Stimulated activated CD8-positive, alpha-beta memory T cell treated with anti-CD3 and anti-CD28 coated beads, Interleukin-15, amount 100 ng/mL, for 4 hours (primary cell): ENCODE measurements around the gene PAX8.

ENCODE experiments used
- DNase-seq, 2 donors: peaks; one replicate each; pipeline ENCODE4 v3.0.0-alpha.2; 2020; ENCODE audit warnings: low read depth in 2 of 2

The PAX8 gene

DNA sequence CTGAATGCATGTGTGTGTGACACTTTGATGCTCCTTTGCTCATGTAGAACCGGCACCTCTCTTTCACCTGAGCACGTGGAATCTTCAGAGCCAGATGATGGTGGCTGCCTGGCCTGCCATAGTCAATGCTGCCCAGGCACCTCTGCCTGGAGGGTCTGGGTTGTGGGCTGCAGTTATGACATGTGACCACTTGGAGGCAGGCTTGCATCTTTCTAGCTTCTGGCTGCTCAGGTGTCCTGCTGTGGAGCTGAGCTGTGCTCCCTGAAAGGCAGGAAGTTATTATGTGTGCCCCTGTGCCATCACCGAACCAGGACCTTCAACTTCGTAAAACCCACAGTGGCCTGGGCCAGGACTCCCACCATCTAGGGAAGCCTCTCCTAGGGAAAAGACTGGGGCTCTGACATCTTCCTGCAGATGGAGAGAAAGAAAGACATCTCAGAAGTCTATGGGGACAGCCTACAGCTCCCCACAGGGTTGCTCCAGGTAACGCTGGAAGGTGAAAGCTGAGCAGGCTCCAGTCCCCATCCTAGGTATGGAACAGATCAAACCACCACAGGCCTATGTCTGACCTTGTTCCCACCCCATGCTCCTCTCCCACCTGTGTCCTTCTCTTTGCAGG is 74.7 kb downstream of the PAX8 start:
- peak; percentile 44 to 47 for DNase-seq

DNA sequence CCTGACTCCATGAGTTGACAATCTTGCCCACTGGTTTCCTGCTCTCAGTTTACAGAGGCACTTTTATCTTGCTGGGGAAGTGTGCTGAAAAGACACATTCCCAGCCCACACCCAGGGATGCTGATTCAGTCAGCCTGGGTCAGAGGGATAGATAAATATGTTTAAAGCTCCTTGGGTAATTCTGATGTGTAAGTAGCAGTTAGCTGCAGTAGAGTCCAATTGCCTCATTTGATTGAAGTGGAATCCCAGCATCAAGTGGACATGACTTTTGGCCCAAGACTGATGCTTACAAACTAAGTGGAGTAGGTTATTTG is 75.5 kb downstream of the PAX8 start:
- no peak for DNase-seq

DNA sequence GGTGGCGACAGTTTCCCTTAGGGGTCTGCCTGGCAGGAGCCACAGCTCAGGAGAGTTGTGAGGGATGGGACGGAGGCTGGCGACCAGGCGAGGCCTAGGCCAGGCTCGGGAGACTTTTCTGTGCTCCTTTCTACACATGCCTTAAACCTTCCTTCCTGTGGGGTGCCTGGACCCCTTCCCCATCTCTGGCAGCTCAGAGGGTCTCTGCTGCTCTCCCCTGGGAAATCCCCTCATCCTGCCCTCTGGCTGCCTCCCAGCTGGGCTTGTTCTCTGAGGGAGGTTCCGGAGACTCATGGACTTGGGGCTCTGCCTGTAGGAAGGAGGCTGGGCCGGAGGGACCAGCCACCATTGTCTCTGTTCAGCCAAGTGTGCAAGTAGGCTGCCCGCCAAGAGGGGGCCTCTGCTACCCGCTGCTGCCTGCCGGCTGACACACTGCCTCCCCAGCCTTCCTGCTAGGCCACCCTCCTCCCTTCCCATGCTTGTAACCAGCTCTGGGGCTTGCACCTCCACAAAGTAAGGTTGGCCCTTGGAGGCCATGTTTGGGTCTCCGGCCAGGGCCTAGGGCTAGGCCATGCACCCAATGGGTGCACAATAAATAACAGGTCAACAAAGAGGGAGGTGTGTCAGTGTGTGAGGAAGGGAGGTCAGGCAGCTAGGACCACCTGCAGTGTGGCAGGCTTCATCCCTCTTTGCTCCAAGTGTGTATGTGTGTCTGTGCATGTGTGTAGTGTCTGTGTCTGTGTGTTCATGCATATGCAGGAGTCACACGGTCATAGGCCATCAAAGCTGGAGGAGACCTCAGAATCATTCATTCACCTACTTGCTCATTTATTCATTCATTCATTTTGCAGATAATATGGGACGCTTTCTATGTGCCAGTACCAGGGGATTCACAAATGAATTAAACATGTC is 76.2 kb downstream of the PAX8 start:
- no peak for DNase-seq

DNA sequence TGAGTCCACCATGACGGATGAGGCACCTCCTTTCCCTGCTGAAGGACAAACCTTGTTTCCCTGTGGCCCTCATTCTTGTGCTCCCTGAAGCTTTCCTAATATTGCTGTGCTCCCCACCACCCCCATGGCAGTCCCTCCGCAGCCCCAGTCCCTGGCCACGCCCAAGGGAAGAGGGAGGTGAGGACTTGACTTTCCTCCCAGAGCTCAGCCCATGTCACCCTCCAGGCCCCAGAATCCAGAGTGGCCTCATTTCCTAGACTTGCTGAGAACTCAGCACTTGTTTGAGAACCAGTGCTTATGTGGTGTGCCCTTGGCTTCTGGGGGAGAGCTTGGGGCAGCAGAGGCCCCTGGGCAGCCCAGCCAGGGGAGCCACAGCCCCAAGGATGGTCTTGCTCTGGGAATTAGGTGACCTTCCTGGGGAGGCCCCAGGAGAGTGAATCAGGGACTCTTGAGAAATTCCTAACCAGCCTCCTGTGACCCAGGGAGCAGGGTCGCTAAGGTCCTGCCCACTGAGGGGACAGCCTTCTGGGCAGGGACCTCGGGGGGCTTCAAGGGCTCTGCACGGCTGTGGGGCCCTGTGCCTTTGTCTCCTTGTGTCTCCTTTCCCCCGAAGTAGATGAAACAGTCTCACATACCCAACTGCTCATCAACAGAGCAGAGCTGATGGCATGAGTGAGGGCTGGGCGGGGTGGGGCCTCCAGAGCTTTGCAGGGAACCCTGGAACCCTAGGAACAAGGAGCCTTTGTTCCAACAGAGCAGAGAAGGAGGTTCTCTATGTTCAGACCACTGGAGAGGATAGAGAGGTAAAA is 77.0 kb downstream of the PAX8 start:
- no peak for DNase-seq

DNA sequence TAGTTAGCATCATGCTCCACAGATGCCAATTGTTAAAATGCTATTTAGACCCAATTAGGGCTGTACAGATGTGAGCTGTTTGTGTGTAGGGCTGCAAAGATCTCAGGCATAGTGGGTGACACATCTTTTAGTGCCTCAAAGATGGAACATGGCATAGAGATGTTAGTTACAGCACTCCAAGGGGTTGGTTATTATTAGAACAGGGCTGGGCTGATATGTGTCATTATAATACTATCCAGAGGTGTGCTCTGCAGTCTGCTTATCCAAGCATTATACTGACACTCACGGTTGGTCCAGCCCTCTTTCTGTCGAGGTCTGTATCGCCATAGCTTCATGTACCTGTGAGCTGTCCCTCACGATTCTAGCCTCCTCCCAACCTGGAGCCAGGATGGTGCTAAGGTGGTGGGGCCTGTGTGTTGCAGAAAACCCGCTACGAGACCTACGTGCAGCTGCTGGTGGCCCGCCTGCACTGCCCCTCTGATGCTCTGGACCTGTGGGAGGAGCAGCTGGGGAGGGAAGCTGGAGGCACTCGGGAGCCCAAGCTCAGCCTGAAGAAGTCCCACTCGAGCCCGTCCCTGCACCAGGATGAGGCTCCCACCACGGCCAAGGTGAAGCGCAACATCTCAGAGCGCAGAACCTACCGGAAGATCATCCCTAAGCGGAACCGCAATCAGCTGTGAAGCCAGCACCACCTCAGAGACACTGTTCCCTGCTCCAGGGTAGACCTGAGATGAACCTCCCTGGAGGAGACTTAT is 77.8 kb downstream of the PAX8 start:
- DNase-seq, result no peak

DNA sequence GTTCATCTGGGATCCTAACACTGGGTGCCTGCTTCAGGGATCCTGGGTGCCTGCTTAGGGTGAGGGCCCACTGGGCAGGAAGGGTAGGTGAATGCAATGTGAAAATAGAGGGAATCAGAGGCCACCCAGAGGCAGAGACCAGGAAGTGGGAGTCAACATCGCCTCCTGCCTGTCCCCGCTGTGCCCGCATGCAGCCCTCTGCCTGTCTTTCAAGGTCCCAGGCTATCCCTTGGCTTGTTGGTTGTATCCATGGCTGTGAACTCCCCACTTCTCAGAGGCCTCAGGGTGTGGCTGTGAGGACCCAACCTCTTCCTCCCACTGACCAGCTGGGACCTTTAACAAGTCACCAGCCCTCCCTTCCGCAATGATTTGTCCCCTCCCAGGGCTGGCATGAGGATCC is 78.5 kb downstream of the PAX8 start:
- DNase-seq, result no peak

DNA sequence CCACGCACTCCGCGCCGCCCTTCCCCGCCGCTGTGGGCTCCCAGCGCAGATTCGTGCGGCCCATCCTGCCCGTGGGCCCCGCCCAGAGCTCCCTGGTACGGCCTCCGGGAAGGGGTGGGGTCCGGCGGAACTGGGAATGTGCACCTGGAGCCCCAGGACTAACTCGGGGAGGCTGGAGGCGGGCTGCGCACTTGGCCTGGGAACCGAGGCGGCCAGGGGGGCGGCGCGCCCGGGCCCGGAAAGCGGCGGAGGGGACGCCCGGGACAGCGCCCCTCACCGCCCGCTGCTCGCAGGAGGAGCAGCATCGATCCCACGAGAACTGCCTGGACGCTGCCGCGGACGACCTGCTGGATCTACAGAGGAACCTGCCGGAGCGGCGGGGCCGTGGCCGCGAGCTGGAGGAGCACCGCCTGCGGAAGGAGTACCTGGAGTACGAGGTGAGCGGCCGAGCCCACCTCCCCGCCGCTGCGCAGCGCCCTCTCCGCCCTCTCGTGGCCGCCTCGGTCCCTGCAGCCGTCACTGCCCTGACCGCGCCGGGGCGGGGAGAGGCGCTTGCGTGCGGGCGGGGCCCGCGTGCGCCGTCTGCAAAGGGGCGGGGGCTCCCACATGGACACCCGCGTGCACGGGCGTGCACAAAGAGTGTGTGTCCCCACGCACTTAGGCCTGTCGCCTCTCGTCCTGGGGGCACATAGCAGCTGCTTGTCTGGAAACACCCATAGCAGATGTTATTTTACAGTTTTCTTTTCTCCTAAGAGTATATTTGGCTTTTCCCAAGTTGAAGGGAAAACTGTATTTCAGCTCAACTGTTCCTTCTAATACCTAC is 79.7 kb downstream of the PAX8 start:
- DNase-seq, result peak; percentile 49 to 51

DNA sequence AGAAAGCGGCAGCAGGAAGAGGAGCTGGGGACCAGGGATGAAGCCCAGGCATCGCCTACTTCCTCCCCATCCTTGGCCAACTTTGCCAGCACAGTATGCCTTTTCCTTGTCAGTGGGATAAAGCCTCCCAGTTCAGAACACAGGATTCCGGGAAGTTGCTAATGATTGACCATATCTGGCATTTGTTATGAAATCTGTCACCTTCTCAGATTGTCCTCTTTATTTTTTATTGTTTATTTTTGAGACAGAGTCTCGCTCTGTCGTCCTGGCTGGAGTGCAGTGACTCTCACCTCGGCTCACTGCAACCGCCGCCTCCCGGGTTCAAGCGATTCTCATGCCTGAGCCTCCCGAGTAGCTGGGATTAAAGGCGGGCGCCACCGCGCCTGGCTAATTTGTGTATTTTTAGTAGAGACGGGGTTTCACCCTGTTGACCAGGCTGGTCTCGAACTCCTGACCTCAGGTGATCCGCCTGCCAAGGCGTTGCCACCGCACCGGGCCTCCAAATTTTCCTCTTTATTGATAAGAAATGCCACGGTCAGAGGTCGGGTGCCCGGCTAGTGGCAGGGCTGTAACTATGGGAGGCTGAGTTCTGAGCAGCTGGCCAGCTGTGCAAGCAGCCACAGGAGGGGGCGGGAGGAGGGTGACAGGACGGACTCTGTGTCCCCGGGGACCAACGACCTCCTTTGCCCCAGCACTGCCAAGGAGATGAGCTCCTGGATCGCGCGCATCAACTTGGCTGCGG is 80.5 kb downstream of the PAX8 start:
- no peak for DNase-seq

DNA sequence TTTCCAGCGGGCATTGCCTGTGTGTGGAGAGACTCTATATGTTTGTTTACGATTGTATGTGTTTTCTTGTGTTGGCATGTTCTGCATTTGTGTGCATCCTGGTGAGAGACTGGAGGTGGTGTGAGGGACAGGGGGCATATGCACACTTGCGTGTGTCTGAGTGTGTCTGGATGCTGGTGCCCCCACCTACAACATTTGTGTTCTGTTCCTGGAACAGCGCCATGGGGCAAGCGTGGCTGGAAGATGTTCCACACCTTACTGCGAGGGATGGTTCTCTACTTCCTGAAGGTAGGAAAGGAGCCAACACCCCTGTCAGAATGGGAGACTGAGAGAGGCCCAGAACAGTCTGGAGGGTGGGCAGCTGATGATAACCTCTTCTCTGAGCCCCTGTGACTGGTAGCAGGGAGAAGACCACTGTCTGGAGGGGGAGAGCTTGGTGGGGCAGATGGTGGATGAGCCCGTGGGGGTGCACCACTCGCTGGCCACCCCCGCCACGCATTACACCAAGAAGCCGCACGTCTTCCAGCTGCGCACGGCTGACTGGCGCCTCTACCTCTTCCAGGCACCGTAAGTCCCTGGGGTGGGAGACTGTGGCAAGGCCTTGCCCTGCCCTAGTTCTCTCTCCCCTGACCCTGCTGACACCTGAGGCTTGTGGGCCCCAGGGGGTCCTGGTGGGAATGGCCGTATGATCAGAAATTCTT is 81.2 kb downstream of the PAX8 start:
- DNase-seq, result no peak

DNA sequence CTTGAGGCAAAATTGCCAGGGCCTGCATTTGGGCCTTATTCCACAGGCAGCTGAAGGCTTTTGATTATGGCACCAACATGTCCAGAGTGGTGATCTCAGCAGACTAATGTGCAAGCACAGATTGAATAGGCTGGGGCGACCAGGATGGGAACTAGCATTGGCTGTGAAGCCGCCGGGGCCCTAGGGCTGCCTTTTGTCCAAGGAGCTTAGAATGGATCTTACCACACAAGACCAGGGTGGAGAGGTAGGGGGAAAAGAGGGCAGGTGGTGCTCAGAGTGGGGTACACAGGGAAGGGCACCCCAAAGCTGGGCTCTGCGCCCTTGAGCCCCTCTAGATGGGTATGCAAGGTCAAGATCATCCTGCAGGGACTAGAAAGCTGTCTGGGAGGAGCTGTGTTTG is 81.9 kb downstream of the PAX8 start:
- no peak for DNase-seq

DNA sequence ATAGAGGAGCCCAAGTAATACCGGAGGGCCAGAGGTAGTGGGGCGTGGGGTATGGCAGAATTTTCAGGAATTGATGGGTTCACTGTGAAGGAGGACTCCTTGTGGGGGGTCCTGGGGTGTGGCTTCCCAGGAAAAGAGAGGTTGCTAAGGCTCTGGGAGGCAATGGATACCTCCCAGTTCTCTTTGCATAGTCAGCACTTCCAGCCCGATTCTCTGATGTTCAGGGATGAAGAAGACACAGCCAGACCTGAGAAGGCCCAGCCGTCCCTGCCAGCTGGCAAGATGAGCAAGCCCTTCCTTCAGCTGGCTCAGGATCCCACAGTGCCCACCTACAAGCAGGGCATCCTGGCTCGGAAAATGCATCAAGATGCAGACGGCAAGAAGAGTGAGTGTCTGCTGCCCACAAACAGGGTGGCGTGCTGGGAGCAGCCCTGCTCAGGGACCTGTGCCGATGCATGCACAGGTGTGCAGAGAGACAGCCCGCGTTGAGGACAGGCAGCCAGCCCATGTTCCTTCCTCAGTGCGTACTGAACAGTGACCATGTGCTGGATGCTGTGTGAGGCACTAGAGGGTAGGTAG is 82.7 kb downstream of the PAX8 start:
- DNase-seq, result no peak

DNA sequence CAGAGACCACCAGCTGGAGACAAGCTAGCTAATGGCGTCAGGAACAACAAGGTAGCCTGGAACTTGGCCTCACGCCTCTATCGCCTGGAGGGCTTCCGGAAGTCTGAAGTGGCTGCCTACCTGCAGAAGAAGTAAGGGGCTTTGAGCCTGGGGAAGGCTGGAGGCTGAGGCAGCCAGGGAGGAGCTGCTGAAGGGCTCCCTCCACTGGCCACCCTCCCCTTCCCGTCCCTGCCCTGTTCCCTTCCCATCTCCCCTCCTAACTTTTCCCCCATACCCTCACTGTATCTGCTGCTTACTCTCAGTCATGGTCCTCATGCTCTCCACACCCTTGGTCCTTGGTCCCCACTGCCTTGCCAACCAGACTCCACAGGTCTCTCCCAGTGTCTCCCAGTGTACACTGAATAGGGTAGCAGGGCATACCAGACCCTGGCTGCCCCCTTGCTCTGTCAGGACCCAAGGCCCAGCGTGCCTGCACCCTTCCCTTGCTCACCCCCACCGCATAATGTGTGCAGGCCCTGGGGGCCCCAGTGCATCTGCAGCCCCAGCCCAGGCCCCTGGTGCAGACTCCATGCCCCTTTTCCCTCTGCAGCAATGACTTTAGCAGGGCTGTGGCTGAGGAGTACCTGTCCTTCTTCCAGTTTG is 86.1 kb downstream of the PAX8 start:
- no peak for DNase-seq

DNA sequence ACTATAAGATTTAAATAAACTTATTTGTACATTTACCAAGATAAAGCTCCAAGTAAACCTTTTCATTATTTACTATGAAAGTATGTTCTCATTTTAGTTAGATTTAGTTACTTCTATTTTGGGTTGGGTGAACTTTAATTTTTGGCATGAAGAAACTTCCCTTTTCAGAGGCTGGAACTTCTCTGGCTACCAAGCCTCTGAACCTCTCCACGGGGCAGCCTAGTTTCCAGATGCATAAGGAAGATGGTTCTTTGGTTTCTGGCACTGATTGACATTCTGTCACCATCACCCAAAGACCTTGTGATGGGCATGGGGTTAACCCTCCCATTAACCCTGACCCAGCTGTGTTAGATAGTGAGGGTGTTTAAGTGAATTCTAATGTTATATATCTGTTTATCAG is 87.8 kb downstream of the PAX8 start:
- DNase-seq, result no peak

DNA sequence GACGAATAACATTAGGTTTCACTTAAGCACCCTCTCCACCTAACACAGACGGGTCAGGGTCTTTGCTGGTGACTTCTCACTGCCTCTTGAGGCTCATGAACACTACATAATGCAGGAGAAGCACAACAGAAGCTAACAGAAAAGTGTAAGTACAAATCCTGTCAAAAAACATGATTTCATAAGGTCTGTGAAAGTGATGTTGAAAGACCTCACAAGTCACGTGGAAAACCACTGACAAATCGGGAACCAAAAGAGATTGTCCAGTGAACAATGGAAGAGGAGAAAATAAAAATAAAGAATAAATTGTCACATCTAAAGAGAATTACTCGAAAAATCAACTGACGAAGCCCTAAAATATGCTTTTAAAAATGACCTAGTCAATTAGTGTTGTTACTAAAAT is 91.0 kb downstream of the PAX8 start:
- DNase-seq, result no peak

DNA sequence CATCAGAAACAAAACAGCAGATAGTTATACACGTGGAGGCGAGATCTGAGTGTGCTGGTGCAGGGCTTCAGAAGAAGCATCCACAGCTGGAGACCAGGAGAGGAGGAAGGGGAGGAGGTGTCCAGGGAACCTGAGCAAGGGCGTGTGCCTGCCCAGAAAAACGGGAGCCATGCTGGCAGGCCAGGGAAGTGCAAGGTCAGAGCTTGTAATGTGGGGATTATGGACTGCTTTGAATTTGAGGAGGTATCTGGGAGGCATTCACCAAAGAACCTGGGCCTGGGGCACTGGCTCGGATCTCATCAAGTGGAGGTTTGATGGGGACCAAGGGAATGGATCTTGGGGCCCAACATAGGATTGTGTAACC is 92.3 kb downstream of the PAX8 start:
- no peak for DNase-seq

DNA sequence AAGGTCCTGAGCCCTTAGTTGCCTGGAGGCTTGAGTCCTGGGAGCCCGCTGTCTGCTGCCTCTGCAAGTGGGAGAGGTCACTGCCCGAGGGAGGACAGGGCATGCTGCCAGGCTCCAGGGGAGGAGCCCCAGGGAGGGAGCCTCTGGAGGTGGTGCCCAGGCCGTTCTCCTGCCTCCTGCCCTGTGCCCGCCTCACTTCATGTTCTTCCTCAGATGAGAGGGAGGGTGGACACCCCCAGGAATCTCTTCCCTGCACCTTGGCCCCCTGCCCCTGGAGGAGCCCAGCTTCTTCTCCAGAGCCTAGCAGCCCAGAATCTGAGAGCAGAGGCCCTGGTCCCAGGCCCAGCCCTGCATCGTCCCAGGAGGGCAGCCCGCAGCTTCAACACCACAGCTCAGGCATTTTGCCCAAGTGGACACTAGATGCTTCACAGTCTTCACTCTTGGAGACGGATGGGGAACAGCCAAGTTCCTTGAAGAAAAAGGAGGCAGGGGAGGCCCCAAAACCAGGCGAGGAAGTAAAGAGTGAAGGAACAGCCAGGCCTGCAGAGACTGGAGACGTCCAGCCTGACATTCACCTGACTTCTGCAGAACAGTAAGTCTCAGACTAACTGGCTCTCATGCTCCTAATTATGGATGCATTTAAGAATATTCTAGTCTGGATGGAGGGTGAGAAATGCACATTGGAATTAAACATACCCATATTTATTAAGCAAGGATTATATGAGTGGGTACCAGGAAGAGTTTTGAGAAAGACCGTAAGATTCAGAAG is 92.9 kb downstream of the PAX8 start:
- DNase-seq, result no peak

DNA sequence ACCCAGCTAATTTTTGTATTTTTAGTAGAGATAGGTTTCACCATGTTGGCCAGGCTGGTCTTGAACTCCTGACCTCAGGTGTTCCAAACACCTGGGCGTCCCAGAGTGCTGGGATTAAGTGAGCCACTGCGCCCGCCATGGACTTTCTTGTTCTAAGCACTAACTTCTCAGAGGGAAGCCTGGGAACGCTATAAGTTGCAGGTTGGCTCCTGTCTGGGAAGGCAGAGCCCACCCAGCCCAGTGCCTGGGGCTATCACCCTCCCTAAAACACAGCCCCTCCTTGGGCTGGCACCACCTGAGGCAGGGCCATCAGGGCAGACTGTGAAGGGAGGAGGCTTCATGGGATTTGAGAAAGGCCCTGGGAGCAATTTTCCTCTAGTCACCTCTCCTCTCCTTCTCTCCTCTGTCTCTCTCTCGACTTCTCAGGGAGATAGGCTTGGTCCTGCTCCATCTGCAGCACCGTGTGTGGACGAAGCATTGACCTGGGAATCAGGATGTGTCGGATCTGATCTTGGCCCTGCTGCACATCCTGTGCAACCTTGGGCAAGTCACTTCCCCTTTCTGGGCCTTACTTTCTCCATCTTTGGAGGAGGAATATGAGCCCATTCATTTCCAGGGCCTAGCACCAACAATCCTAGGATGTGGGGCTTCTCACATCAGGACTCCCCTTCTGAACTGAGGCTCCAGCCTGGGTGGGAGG is 94.0 kb downstream of the PAX8 start:
- DNase-seq, result no peak

DNA sequence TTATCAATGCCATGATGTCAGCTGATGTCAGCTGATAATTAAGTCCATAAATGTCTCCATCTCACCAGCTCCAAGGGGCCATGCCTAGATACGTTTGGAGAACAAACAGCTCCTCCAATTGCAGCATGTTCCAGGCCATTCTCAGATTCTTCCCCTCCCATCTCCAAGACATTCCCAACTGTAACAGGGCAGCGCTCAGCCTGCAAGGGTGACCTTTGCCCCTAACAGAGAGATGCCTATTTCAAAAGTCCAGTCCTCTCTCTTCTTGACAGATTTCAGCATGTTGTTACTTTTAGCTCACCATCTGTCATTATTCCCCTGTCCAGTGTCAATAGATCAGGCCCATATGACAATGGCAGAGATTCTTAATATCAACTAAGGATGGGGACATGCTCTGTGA is 95.0 kb downstream of the PAX8 start:
- DNase-seq, result no peak
